H1 (cell line): ENCODE measurements around the gene NOTCH4.

Experiments used
- CBX5 ChIP-seq: fragments of 300-800, 300-1000 bp; sonication (generic); IDR thresholded peaks from 2 replicates; pipeline ENCODE4 v1.7.1; 2016; ENCODE audit warnings: antibody characterized with exemption, low read length, low read depth
- CREB1 ChIP-seq: IDR thresholded peaks from 2 replicates; pipeline ENCODE4 v1.6.1; 2012; ENCODE audit warnings: inconsistent platforms
- CTCF ChIP-seq, 3 experiments: IDR thresholded peaks; 1 replicate in 2 of 3; 2 replicates in 1 of 3; pipeline versions ENCODE4 v1.5.1 to v1.6.1; 2011; ENCODE audit warnings: low read length in 3 of 3, mild to moderate bottlenecking in 3 of 3, inconsistent platforms in 2 of 3, low read depth in 1 of 3, moderate library complexity in 1 of 3; ENCODE audit not compliant: insufficient read depth in 1 of 3; ENCODE audit errors: control extremely low read depth in 1 of 3
- EZH2 ChIP-seq: fragments of 200-600 bp; sonication (generic); IDR thresholded peaks from 2 replicates; pipeline ENCODE4 v1.7.1; 2012; ENCODE audit warnings: low read depth, mild to moderate bottlenecking, moderate library complexity, low read length, inconsistent platforms; ENCODE audit not compliant: severe bottlenecking
- HDAC2 ChIP-seq, 2 experiments: fragments of 300-600 bp in 1 of 2; sonication (generic) in 1 of 2; IDR thresholded peaks; 2 replicates each; pipeline ENCODE4 v1.6.1; 2011 to 2012; ENCODE audit warnings: low read depth in 2 of 2, low read length in 2 of 2, mild to moderate bottlenecking in 2 of 2, moderate library complexity in 2 of 2, borderline replicate concordance in 1 of 2, inconsistent platforms in 1 of 2
- POLR2AphosphoS5 ChIP-seq: IDR thresholded peaks from 2 replicates; pipeline ENCODE4 v1.6.1; 2011; ENCODE audit warnings: low read depth, low read length
- RAD21 ChIP-seq, 2 experiments: IDR thresholded peaks in 1 of 2; conservative IDR thresholded peaks in 1 of 2; 2 replicates each; pipeline ENCODE4 v1.6.1; 2011; ENCODE audit warnings: low read depth in 2 of 2, low read length in 2 of 2, improper control_type of control experiment in 1 of 2, inconsistent platforms in 1 of 2, mild to moderate bottlenecking in 1 of 2, moderate library complexity in 1 of 2

GRCh38 chr6:32151181-32151862 lies 72.5 kb downstream of the NOTCH4 start:
- TF ChIP-seq POLR2AphosphoS5, result no peak
- no peak for TF ChIP-seq HDAC2 (IDR thresholded peaks at IDR 0.05; ENCODE audit: borderline replicate concordance in 1 of 2, low read depth in 2 of 2, low read length in 2 of 2)
- TF ChIP-seq CTCF (IDR thresholded peaks at IDR 0.05; ENCODE audit: control extremely low read depth in 1 of 3, insufficient read depth in 1 of 3, low read depth in 1 of 3, low read length in 3 of 3), result no peak
- TF ChIP-seq CREB1, result no peak
- no peak for TF ChIP-seq EZH2
- TF ChIP-seq RAD21 (IDR thresholded peaks at IDR 0.05 in 1 of 2, conservative IDR thresholded peaks at IDR 0.05 in 1 of 2; ENCODE audit: low read depth in 2 of 2, low read length in 2 of 2), result no peak
- TF ChIP-seq CBX5, result no peak
